K562 treated with DMSO at 1 percent for 48 hours (cell line): ENCODE results near the gene AKR1C4. TPM values are rescaled to one million over a fixed set of nuclear protein-coding genes. Genes with fewer than 3 reads are reported as not detected.

Experiments
- total RNA-seq: library from RNA; unstranded; fragments of 300-600 nt; gene quantifications from 2 replicates; pipeline ENCODE4 v1.2.3, GENCODE V29; 2022; ENCODE audit warnings: low replicate concordance; ENCODE audit errors: extremely low read depth

The AKR1C4 gene
- not detected in 2 replicates for total RNA-seq

DNA sequence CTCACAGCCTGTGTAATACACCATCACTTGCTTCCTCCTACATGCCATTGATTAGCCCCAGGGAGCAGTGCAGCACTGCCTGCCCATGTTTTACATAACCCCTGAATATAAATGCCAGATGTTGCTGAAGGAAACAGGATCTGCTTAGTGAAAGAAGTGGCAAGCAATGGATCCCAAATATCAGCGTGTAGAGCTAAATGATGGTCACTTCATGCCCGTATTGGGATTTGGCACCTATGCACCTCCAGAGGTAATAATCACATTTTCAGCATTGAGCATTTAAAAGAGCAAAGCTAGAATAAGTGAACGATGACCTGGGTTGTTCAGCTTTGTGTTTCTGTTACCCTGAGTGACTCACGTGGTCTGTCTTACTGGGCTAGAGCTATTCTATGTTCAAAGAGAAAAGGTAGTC is at the start of gene AKR1C4:
Gene AKR1C4, plus strand, starts transcription at position 136 of the 412 bp plus-strand sequence. Its CDS starts 31 bp downstream, at position 167.

DNA sequence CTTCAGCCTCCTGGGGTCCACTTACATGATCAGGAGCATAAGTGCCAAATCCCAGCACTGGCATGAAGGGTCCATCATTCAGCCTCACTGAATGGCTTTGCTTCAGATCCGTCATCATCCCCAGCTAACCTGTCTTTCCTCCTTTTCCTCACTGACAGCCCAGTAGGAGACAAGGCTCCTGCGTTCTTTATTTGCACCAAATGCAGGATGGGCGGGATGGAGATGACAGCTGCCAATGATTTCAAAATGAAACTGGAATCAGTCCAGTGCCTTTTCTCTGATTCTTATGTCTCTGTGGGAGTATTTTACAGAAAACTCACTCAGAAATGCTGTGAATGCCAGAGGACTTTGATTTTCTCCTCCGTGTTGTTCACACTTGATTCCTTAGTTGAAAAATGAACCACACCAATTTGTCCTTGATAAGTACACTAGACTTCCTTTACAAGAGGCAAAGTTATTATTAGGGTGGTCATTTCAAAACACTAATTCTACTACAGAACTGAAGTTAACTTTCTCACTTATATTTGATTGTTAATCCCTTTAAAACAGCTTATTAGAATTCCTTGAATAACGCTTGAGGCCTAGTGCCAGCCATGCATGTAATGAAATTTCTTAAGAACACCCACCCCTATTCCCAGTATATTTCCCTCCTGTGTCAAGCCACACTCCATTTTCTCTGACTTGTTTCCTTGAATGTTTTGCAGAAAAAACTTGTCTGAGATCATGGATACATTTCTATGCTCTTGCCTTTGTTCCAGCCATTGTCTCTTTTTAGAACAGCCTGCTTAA is 11.5 kb upstream of the AKR1C4 start, which contains the start of gene AKR1C8:
Gene AKR1C8, minus strand, starts transcription at position 164 of the 789 bp plus-strand sequence. Its CDS starts 46 bp downstream, at position 118.

Other genes starting within 250 kb of the AKR1C4 start
- gene AKR1C1, start 233.4 kb upstream of the AKR1C4 start, total RNA-seq: not detected in 2 replicates
- 129 TPM in 1 of 2 replicates, not detected in the other for gene AKR1C2, start 193.0 kb upstream of the AKR1C4 start, total RNA-seq
- gene AKR1C3, start 102.4 kb upstream of the AKR1C4 start, total RNA-seq: not detected in 2 replicates
- gene AKR1C8, start 11.7 kb upstream of the AKR1C4 start, total RNA-seq: not detected in 2 replicates
- not detected in 2 replicates for gene UCN3, start 168.1 kb downstream of the AKR1C4 start, total RNA-seq
- gene TUBAL3, start 208.0 kb downstream of the AKR1C4 start, total RNA-seq: not detected in 2 replicates
- 108 TPM in 1 of 2 replicates, not detected in the other for gene NET1, start 215.7 kb downstream of the AKR1C4 start, total RNA-seq